Skeletal muscle tissue (tissue), 4 donors: ENCODE measurements around the gene VPS13D. TPM values are rescaled to one million over a fixed set of nuclear protein-coding genes. Genes with fewer than 3 reads are reported as not detected.
A peak's percentile ranks its signal among the peaks of the same experiment; 100 is the strongest.

Experiments
- H3K27ac ChIP-seq: one replicate; pipeline ENCODE4 v1.7.0; 2013; ENCODE audit warnings: mild to moderate bottlenecking, low read depth, low read length, inconsistent platforms
- H3K27me3 ChIP-seq, 3 donors: one replicate each; pipeline ENCODE4 v1.7.0; 2013; ENCODE audit warnings: low read length in 3 of 3; ENCODE audit not compliant: control insufficient read depth in 3 of 3, insufficient read depth in 3 of 3
- H3K36me3 ChIP-seq, 3 donors: one replicate each; pipeline ENCODE4 v1.7.0; 2013; ENCODE audit warnings: low read length in 3 of 3; ENCODE audit not compliant: control insufficient read depth in 3 of 3, insufficient read depth in 3 of 3
- H3K4me1 ChIP-seq, 3 donors: one replicate each; pipeline ENCODE4 v1.7.0; 2013; ENCODE audit warnings: low read length in 3 of 3, mild to moderate bottlenecking in 3 of 3; ENCODE audit not compliant: control insufficient read depth in 3 of 3, insufficient read depth in 3 of 3
- H3K4me3 ChIP-seq, 3 donors: one replicate each; pipeline ENCODE4 v1.7.0; 2013; ENCODE audit warnings: low read length in 3 of 3
- H3K9ac ChIP-seq, 3 donors: one replicate each; pipeline ENCODE4 v1.7.0; 2013; ENCODE audit warnings: low read length in 3 of 3, mild to moderate bottlenecking in 3 of 3, moderate library complexity in 2 of 3, low read depth in 1 of 3
- H3K9me3 ChIP-seq, 3 donors: one replicate each; pipeline ENCODE4 v1.7.0; 2013; ENCODE audit warnings: low read length in 3 of 3; ENCODE audit not compliant: control insufficient read depth in 3 of 3
- total RNA-seq: library from RNA; depleted of rRNA; stranded (reverse); fragments of >200 nt; gene quantifications from one replicate; pipeline ENCODE4 v1.2.3, GENCODE V29; 2014
- donor health status: Osteomylitis.

VPS13D gene
- total RNA-seq, 1 donor from 2014 or later: 40.2 TPM

DNA sequence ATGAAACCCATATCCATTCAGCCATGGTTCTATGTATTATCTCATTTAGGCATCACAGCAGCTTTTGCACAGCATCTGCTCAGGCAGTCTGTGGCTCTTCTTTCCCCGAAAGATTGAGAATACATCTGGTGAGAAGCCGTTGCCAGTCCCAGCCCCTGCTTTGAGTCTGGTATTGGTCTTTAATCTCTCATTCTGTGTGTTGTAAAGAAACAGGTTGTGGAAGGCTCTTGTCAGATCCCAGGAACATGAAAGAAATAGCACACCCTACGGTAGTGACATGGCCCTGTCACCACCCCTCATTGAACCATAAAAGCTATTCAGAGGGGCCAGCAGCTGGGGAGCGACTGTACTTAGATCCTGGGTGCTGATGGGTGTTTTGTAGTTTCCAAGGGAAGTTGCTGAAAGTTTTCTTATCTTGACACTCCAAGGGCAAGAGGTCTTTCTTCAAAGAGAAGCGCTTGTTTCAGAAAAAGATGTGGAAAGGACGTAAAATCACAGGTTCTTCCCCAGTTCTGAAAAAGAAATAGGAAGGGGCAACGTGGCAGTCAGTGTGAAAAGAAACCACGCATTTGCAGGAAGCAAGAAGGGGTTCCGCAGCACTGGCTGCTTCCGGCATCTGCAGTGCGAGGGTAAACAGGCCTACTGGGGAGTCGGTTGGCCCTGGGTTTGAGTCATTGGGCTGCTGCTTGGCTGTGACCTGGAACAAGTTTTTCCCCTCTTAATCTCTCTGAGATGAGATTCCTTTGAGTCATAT is 243.1 kb downstream of the VPS13D start:
- Histone ChIP-seq H3K27ac (peak overlapping the region; percentile 80), H3K9me3 (no peaks in the 10 kb centered on the region), H3K4me1 (peaks cover 51 to 68% (median 62%) of the 10 kb centered on the region in 3 donors), H3K36me3 (no peaks in the 10 kb centered on the region), H3K27me3 (no peaks in the 10 kb centered on the region), H3K4me3 (peak overlapping the region in 1 of 3 donors; percentile 18), H3K9ac (no peak overlapping the region)

DNA sequence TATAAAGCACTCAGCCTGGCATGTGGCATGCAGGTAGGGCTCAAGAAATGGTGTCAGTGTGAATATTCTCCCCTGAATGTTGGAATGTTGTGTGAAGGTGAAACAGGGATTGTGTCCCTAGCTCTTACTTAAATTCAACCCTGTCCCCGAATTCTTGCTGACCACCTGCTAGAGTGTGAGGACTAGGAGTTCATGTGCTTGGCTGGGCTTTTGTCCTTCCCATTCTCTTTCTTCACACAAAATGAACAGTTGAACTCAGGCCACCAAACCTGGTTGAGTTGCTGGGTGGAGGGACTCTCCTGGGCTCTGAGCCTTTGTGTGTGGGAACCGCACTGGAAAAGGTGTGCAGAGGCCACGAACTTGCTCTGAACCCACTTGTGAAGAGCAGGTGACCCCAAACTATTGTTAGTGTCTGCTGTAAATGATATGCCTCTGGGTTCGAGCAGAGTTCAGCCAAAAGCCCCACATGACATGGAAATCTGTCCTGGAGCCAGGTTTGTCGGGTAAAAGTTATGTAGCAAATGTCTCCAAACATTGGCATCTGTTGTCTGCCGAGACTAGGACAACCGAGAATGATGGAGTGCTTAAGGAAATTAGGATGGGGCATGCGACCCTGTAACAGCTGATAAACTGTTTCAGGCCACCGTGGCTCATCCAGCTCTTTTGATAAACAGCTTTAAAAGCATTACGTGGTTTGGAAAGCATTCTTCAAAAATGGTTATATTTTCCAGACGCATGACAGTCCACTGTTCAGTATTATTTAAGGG is 243.9 kb downstream of the VPS13D start:
- H3K9me3 ChIP-seq: no peaks in the 10 kb centered on the region
- peak overlapping the region in 1 of 3 donors; percentile 14 for H3K9ac ChIP-seq
- peak overlapping the region in 1 of 3 donors; percentile 2 for H3K4me3 ChIP-seq
- no peaks in the 10 kb centered on the region for H3K36me3 ChIP-seq
- peaks cover 59 to 76% (median 70%) of the 10 kb centered on the region in 3 donors for H3K4me1 ChIP-seq
- H3K27ac ChIP-seq: peak overlapping the region; percentile 80
- H3K27me3 ChIP-seq: no peaks in the 10 kb centered on the region

DNA sequence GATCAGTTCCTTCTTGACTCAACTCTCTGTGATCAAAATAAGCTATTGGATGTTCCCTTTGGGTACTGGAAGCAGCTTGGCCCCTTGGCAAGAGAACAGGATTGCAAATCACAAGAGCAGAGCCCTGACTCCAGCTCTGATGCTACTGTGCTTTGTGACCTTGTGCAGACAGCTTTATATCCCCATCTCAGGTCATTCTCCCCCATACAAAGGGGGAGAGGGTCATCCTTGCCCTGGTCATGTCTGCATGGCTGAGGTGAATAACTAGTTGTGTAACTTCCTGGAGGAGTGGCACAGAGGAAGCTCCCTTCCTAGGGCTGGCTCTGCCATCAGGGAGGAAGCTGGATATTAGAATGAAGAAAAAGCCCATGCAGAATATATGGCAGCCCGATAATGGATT is 245.3 kb downstream of the VPS13D start:
- Histone ChIP-seq H3K4me3 (peak overlapping the region in 1 of 3 donors; percentile 7), H3K9ac (no peak overlapping the region), H3K4me1 (peaks cover 66 to 79% (median 78%) of the 10 kb centered on the region in 3 donors), H3K9me3 (no peaks in the 10 kb centered on the region), H3K27me3 (no peaks in the 10 kb centered on the region), H3K27ac (peak overlapping the region; percentile 80), H3K36me3 (peaks cover 0 to 3% (median 0%) of the 10 kb centered on the region in 3 donors)

DNA sequence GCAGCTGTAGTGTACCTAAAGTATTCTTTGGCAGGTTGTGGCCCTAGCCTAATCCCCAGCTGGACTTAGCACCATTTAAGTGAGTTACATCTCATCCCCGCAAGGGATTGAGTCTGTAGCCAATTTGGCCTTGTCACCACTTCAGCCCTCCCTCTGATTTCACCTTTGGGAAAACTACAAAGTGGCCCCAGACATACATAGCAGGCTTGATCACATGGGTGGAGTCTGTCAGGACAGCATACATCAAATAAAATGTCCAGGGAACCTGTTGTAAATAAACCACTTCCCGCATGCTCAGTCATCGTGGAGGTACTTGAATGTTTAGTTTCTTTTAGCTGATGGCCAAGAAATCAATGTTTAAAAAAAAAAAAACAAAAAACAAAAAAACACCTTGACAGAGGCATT is 245.7 kb downstream of the VPS13D start:
- no peaks in the 10 kb centered on the region for H3K27me3 ChIP-seq
- H3K4me1 ChIP-seq: peaks cover 68 to 80% (median 79%) of the 10 kb centered on the region in 3 donors
- H3K36me3 ChIP-seq: peaks cover 0 to 4% (median 0%) of the 10 kb centered on the region in 3 donors
- H3K27ac ChIP-seq: peak overlapping the region; percentile 80
- no peak overlapping the region for H3K4me3 ChIP-seq
- H3K9me3 ChIP-seq: no peaks in the 10 kb centered on the region
- H3K9ac ChIP-seq: no peak overlapping the region

DNA sequence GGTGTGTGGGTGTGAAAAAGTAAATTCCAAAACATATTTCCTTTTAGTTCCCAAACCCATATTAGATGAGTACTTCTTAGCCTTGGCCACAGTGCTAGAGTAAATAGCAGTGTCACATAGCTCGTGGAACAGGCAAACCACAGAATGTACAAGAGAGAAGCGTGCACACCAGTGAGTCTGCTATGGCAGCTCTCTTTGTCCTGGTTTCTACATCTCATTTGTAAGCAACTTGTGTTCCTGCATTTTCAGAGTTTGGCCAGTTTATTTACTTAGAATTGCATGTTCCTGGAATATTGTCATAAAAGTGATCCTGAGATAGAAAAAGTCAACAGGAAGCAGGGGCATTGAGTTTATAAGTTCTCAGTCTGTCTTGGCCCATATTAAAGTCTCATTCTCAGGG is 246.1 kb downstream of the VPS13D start:
- Histone ChIP-seq H3K4me1 (peaks cover 71 to 83% (median 79%) of the 10 kb centered on the region in 3 donors), H3K4me3 (no peak overlapping the region), H3K36me3 (peaks cover 0 to 4% (median 0%) of the 10 kb centered on the region in 3 donors), H3K9me3 (no peaks in the 10 kb centered on the region), H3K9ac (no peak overlapping the region), H3K27me3 (no peaks in the 10 kb centered on the region), H3K27ac (peak overlapping the region; percentile 80)

DNA sequence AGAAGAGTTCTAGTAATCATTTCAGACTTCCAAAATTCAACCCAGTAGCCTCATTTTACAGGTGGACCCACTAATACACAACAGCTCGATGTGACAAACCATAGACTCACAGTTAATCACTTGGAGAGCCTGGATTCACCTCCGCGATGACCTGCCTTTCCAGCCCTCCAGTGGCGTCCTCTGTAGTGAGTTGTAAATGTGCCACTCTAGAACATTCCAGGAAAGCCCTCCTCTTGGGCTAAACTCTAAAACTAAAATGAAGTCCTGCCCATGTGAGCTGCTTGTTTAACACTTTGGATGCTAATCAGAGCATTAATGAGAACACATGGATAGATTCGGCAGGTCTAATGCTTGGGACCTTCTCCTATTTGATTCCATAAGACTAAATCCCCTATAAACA is 247.5 kb downstream of the VPS13D start:
- H3K27me3 ChIP-seq: no peaks in the 10 kb centered on the region
- H3K4me1 ChIP-seq: peaks cover 76 to 91% (median 86%) of the 10 kb centered on the region in 3 donors
- H3K9ac ChIP-seq: no peak overlapping the region
- H3K9me3 ChIP-seq: no peaks in the 10 kb centered on the region
- peak overlapping the region; percentile 73 for H3K27ac ChIP-seq
- H3K4me3 ChIP-seq: no peak overlapping the region
- H3K36me3 ChIP-seq: peaks cover 0 to 7% (median 0%) of the 10 kb centered on the region in 3 donors

DNA sequence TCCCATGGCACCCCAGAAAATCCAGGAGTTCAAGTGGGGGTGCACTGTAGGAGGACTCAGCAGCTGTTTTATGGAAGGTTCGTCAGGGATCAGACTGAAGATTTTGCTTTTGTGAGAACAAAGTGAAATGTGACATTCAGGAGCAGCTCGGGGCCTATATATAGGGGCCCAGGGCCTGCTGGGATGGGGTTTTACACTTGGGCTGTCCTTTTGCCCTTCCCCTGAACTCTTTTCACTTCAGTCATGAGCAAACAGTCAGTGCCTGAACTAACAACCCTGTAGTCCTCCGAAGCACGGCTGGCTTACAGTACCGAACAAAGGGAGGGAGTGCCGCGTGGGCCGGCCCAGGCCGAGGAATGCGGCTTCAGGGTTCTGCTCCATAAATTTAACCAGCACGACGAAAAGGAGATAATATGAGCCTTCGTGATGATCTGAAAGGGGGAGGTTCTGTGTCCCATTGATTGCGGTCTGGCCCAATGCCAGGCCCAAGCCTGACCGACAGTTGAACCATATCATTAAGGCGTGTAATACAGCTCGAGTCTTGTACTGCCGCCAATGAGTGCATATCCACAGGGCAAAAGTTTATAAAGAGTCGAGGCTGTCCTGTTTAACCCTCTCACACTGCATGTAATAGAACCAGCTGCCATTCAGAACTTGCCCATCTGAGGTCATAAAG is 248.2 kb downstream of the VPS13D start:
- H3K9ac ChIP-seq: peak overlapping the region; percentile 47 to 61 (median 55)

DNA sequence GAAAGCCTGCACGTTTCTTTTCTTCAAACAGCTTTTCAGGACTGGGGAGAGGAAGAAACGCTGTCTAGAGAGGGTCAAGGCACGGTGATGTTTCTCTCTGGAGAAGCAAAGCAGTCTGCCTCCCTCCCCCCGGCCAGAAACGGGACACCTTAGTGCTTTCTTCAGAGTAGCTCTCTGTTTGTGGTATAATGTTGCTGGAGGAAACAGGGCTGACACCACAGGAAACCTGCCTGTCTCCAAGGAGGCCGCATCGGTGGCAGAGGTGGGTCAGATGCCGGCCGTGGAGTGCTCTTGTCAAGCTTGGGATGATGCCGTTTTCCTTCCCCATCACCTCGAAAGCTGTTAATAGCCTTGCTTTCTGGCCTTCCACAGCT is 248.8 kb downstream of the VPS13D start:
- no peaks in the 10 kb centered on the region for H3K9me3 ChIP-seq
- peaks cover 0 to 7% (median 0%) of the 10 kb centered on the region in 3 donors for H3K36me3 ChIP-seq
- peak overlapping the region; percentile 73 for H3K27ac ChIP-seq
- H3K4me3 ChIP-seq: peak overlapping the region in 1 of 3 donors; percentile 15
- H3K9ac ChIP-seq: peak overlapping the region in 2 of 3 donors; percentile 55 to 61
- H3K4me1 ChIP-seq: peaks cover 64 to 78% (median 78%) of the 10 kb centered on the region in 3 donors
- no peaks in the 10 kb centered on the region for H3K27me3 ChIP-seq

More for the DNA sequence above, 248.2 kb downstream of the VPS13D start:
- Histone ChIP-seq H3K36me3 (peaks cover 0 to 7% (median 0%) of the 10 kb centered on the region in 3 donors), H3K27me3 (no peaks in the 10 kb centered on the region), H3K27ac (peak overlapping the region; percentile 73), H3K4me3 (peak overlapping the region in 1 of 3 donors; percentile 15), H3K4me1 (peaks cover 69 to 84% (median 83%) of the 10 kb centered on the region in 3 donors), H3K9me3 (no peaks in the 10 kb centered on the region)

DNA sequence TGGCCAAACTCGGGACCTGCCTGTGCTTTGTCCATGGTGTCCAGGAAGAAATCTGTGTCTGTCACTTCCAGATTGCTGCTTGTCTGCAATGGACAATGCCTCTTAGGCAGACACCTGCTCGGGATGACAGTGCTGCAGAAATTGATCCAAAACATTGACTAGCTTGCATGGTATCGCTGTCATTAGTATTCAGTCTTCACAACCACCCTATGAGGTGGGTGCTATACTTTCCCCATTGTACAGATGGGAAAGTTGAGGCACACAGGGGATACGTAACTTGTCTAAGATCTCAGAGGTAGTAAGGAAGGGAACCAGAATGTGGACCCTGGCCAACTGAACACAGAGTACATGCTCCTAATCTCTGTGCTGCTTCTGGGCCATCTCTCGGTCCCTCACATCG is 249.5 kb downstream of the VPS13D start:
- no peak overlapping the region for H3K4me3 ChIP-seq
- no peaks in the 10 kb centered on the region for H3K9me3 ChIP-seq
- H3K4me1 ChIP-seq: peaks cover 57 to 75% (median 71%) of the 10 kb centered on the region in 3 donors
- no peak overlapping the region for H3K9ac ChIP-seq
- H3K27me3 ChIP-seq: no peaks in the 10 kb centered on the region
- peaks cover 0 to 7% (median 0%) of the 10 kb centered on the region in 3 donors for H3K36me3 ChIP-seq
- H3K27ac ChIP-seq: peak overlapping the region; percentile 73
